ENCODE data around the gene FBN1.

FBN1 gene

DNA sequence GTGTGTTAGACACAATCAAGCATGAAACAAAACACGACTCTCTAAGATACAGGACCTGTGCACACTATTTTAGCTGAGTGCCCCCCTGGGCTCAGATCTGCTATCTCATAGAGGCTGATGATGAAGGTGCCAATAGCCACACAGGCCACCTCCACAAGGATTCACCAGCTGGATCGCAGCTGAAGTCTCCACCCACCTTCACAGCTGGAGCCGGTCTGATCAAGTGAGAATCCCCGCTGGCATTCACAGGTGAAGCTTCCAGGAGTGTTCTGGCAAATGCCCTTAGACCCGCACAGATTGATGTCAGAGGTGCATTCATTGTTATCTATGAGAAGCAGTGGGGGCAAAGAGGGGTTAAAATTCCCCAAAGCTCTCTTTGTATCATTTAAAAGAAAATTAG lies 224.1 kb downstream of the FBN1 start:
- Histone ChIP-seq H3K36me3 (replicated peaks; ENCODE audit: insufficient read depth, low read length) (no peaks in the 10 kb centered on the region), H4K20me1 (ENCODE audit: insufficient read depth, low read length) (no peaks in the 10 kb centered on the region), H3F3A (ENCODE audit: insufficient read depth, low read length) (no peaks in the 10 kb centered on the region), H3K4me2 (ENCODE audit: low read depth, low read length) (0 out of 2 replicates have a peak overlapping the region, but pooled peaks have one; percentile 2), H3K79me2 (ENCODE audit: low read length) (no peaks in the 10 kb centered on the region), H3K9me2 (replicated peaks; ENCODE audit: insufficient read depth, low read length) (no peaks in the 10 kb centered on the region), H3K27ac (ENCODE audit: low read length) (no peak overlapping the region), H3K9me3 (replicated peaks; ENCODE audit: insufficient read depth, low read length) (no peaks in the 10 kb centered on the region), H3K27me3 (replicated peaks; ENCODE audit: insufficient read depth, low read length) (no peaks in the 10 kb centered on the region), H3K4me3 (ENCODE audit: low read length) (no peak overlapping the region), H2AFZ (ENCODE audit: low read length) (no peak overlapping the region), H3K9ac (ENCODE audit: low read length) (no peak overlapping the region), H3K4me1 (ENCODE audit: low read length) (peaks cover 11% of the 10 kb centered on the region)
- TF ChIP-seq EZH2 (optimal IDR thresholded peaks at IDR 0.05; ENCODE audit: low read depth, low read length) (no peak), CTCF (IDR thresholded peaks at IDR 0.05; ENCODE audit: low read length) (no peak), EZH2phosphoT487 (IDR thresholded peaks at IDR 0.05; ENCODE audit: low read length) (no peak)
- DNase-seq: no peak

DNA sequence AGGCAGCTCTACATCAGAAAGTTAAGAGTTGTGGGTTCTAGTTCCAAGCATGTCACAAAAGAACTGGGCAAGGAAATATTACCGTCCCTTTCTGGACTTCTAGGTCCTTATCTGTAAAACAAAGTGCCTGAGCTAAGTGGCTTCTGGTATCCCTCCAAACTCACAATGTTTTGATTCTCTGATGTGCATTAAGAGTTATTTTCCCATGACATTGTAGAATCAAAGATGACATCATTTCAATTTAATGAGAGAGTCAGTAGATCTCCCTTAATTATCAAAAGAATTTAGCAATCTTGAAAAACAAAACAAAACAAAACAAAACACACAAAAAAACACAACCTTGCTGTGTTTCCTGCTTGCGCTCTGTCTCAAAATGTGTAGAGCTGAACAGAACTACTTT lies 225.6 kb downstream of the FBN1 start:
- H3K9me2 ChIP-seq (replicated peaks; ENCODE audit: insufficient read depth, low read length): no peaks in the 10 kb centered on the region
- no peak overlapping the region for H3K4me3 ChIP-seq (ENCODE audit: low read length)
- no peaks in the 10 kb centered on the region for H3K36me3 ChIP-seq (replicated peaks; ENCODE audit: insufficient read depth, low read length)
- no peak overlapping the region for H3K4me2 ChIP-seq (ENCODE audit: low read depth, low read length)
- H4K20me1 ChIP-seq (ENCODE audit: insufficient read depth, low read length): no peaks in the 10 kb centered on the region
- peaks cover 11% of the 10 kb centered on the region for H3K4me1 ChIP-seq (ENCODE audit: low read length)
- no peak for DNase-seq
- H3K9me3 ChIP-seq (replicated peaks; ENCODE audit: insufficient read depth, low read length): no peaks in the 10 kb centered on the region
- H3K27me3 ChIP-seq (replicated peaks; ENCODE audit: insufficient read depth, low read length): no peaks in the 10 kb centered on the region
- no peak overlapping the region for H3K9ac ChIP-seq (ENCODE audit: low read length)
- no peak for TF ChIP-seq CTCF (IDR thresholded peaks at IDR 0.05; ENCODE audit: low read length)
- TF ChIP-seq EZH2 (optimal IDR thresholded peaks at IDR 0.05; ENCODE audit: low read depth, low read length): no peak
- TF ChIP-seq EZH2phosphoT487 (IDR thresholded peaks at IDR 0.05; ENCODE audit: low read length): no peak
- no peaks in the 10 kb centered on the region for H3F3A ChIP-seq (ENCODE audit: insufficient read depth, low read length)
- H3K79me2 ChIP-seq (ENCODE audit: low read length): no peaks in the 10 kb centered on the region
- H2AFZ ChIP-seq (ENCODE audit: low read length): no peak overlapping the region
- H3K27ac ChIP-seq (ENCODE audit: low read length): no peak overlapping the region

DNA sequence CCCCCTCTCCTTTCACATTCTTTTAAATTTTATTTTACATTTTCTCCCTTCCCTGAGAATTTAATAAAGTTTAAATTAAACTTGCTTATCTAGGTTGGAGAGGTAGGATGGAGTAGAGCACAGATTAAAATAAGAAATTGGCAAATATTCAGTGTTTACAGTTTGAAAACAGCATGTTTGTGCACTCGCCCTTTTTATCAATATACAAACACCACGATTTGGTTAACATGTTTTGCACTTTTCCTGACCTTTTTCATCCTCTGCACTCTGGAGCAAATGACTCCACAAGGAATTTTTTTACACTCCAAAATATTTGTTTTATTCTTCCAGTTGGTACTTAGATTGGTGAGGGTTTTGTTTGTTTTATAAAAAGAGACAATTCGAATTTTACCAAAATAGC lies 227.2 kb downstream of the FBN1 start:
- no peaks in the 10 kb centered on the region for H3F3A ChIP-seq (ENCODE audit: insufficient read depth, low read length)
- TF ChIP-seq EZH2 (optimal IDR thresholded peaks at IDR 0.05; ENCODE audit: low read depth, low read length): no peak
- TF ChIP-seq EZH2phosphoT487 (IDR thresholded peaks at IDR 0.05; ENCODE audit: low read length): no peak
- no peak for TF ChIP-seq CTCF (IDR thresholded peaks at IDR 0.05; ENCODE audit: low read length)
- H3K4me3 ChIP-seq (ENCODE audit: low read length): no peak overlapping the region
- H3K79me2 ChIP-seq (ENCODE audit: low read length): no peaks in the 10 kb centered on the region
- H3K36me3 ChIP-seq (replicated peaks; ENCODE audit: insufficient read depth, low read length): no peaks in the 10 kb centered on the region
- H2AFZ ChIP-seq (ENCODE audit: low read length): no peak overlapping the region
- no peaks in the 10 kb centered on the region for H3K9me2 ChIP-seq (replicated peaks; ENCODE audit: insufficient read depth, low read length)
- peaks cover 11% of the 10 kb centered on the region for H3K4me1 ChIP-seq (ENCODE audit: low read length)
- H3K9ac ChIP-seq (ENCODE audit: low read length): no peak overlapping the region
- DNase-seq: no peak
- no peak overlapping the region for H3K27ac ChIP-seq (ENCODE audit: low read length)
- H3K4me2 ChIP-seq (ENCODE audit: low read depth, low read length): no peak overlapping the region
- no peaks in the 10 kb centered on the region for H3K27me3 ChIP-seq (replicated peaks; ENCODE audit: insufficient read depth, low read length)
- H3K9me3 ChIP-seq (replicated peaks; ENCODE audit: insufficient read depth, low read length): no peaks in the 10 kb centered on the region
- H4K20me1 ChIP-seq (ENCODE audit: insufficient read depth, low read length): no peaks in the 10 kb centered on the region

All from MM.1S (cell line).